ENCODE results near the gene TEX264. TPM values are rescaled to one million over a fixed set of nuclear protein-coding genes. Genes with fewer than 3 reads are reported as not detected.
A peak's percentile ranks its signal among the peaks of the same experiment; 100 is the strongest.
"Not testable (repeated sequence)": the region's sequence is repeated elsewhere in the genome, so short reads cannot be mapped to it uniquely, and the experiment has no call there.

Gene TEX264
- total and polyA plus RNA-seq, 4 donors: 18.2 to 40.7 (median 25.5) TPM

DNA sequence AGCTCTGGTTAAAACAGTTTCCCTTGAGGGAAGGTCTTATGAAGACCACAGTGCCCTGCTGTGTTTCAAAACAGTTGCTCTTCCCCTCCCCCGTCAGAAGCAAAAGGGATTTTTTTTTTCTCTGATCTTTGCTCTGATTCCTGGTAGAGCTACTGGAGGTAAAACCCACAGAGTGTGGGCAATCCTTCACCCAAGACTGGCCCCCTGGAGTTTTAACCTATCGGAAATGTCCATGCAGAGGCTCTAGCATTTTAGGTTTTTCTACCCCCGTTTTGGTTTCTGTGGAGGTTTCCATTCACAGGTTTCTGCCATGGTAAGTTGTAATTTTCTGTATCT lies 63.5 kb downstream of the TEX264 start:
- no peaks in the 10 kb centered on the region for H3K36me3 ChIP-seq (ENCODE audit: control insufficient read depth in 1 of 2, insufficient read depth in 2 of 2, low read length in 1 of 2)
- no peaks in the 10 kb centered on the region for H3K4me1 ChIP-seq (ENCODE audit: control insufficient read depth in 1 of 2, insufficient read depth in 2 of 2, low read length in 2 of 2)
- H3K4me3 ChIP-seq (ENCODE audit: low read length in 2 of 2): no peak overlapping the region
- no peak overlapping the region for H3K27ac ChIP-seq (ENCODE audit: low read depth in 1 of 2, low read length in 2 of 2)
- ATAC-seq (ENCODE audit: low FRiP score) (no peak), DNase-seq (no peak)
- H3K9me3 ChIP-seq (ENCODE audit: control insufficient read depth, low read length): peaks cover 2% of the 10 kb centered on the region
- H3K27me3 ChIP-seq (ENCODE audit: control insufficient read depth in 1 of 2, insufficient read depth in 2 of 2, low read length in 1 of 2): no peaks in the 10 kb centered on the region
- intact Hi-C loops (cut with DNase I): no loop called here
- WGBS, 2 donors: 7 to 14% methylated on average over 3 of the region's 3 CpGs

DNA sequence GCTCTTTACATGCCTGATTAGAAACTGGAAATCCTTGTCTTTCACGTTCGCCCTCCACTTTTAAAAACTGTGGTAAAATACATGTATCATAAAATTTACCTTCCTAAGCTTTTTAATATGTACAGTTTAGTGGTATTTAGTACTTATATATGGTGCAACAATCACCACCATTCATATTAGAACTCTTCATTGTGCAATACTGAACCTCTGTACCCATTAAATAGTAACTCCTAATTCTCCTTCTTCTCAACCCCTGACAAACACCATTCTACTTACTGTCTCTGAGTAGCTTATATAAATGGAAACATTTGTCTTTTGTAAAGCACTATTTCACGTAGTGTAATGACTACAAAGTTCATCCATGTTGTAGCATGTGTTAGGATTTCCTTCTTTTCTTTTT lies 64.0 kb downstream of the TEX264 start:
- intact Hi-C loops (cut with DNase I): no loop called here
- ATAC-seq (ENCODE audit: low FRiP score): no peak

DNA sequence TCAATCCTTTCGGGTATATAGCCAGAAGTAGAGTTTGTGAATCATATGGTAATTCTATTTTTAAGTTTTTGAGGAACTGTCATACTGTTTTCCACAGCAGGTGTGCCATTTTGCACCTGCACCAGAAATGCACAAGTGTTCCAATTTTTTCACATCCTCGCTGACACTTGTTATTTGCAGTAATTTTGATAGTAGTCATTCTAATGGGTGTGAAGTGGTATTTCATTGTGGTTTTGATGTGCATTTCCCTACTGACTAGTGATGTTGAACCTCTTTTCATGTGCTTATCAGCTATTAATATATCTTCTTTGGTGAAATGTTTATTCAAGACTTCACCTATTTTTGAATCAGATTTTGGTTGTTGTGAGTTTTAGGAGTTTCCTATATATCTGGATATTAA lies 64.9 kb downstream of the TEX264 start:
- no peak for DNase-seq
- Histone ChIP-seq H3K4me3 (ENCODE audit: low read length in 2 of 2) (no peak overlapping the region), H3K27ac (ENCODE audit: low read depth in 1 of 2, low read length in 2 of 2) (no peak overlapping the region), H3K9me3 (ENCODE audit: control insufficient read depth, low read length) (no peaks in the 10 kb centered on the region), H3K4me1 (ENCODE audit: control insufficient read depth in 1 of 2, insufficient read depth in 2 of 2, low read length in 2 of 2) (no peaks in the 10 kb centered on the region), H3K36me3 (ENCODE audit: control insufficient read depth in 1 of 2, insufficient read depth in 2 of 2, low read length in 1 of 2) (no peaks in the 10 kb centered on the region), H3K27me3 (ENCODE audit: control insufficient read depth in 1 of 2, insufficient read depth in 2 of 2, low read length in 1 of 2) (no peaks in the 10 kb centered on the region)
- intact Hi-C loops (cut with DNase I): no loop called here
- ATAC-seq (ENCODE audit: low FRiP score): no peak
- 82 to 89% methylated on average over 2 of the region's 2 CpGs for WGBS, 2 donors

More for the DNA sequence above, 64.0 kb downstream of the TEX264 start:
- no peaks in the 10 kb centered on the region for H3K27me3 ChIP-seq (ENCODE audit: control insufficient read depth in 1 of 2, insufficient read depth in 2 of 2, low read length in 1 of 2)
- WGBS, 2 donors: 59 to 65% methylated on average over 3 of the region's 3 CpGs
- DNase-seq: no peak
- no peak overlapping the region for H3K4me3 ChIP-seq (ENCODE audit: low read length in 2 of 2)
- H3K36me3 ChIP-seq (ENCODE audit: control insufficient read depth in 1 of 2, insufficient read depth in 2 of 2, low read length in 1 of 2): no peaks in the 10 kb centered on the region
- no peak overlapping the region for H3K27ac ChIP-seq (ENCODE audit: low read depth in 1 of 2, low read length in 2 of 2)
- H3K4me1 ChIP-seq (ENCODE audit: control insufficient read depth in 1 of 2, insufficient read depth in 2 of 2, low read length in 2 of 2): no peaks in the 10 kb centered on the region
- no peaks in the 10 kb centered on the region for H3K9me3 ChIP-seq (ENCODE audit: control insufficient read depth, low read length)

DNA sequence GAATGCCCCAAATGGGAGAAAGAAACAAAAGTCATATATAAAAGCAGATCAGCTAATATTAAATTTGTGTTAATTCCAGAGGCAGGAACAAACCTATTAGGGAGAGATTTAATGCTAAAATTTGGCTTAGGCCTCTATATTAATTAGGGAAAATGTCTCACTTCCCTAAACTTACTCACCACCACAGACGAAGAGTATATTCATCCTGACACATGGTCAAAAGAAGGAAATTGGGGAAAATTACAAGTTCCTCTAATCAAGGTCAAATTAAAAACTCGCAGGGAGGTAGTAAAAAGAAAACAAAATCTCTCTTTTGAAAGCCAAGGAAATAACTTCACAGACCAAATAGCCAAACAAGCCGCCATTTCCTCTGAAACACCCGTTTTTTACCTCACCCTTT lies 68.1 kb downstream of the TEX264 start:
- ATAC-seq (ENCODE audit: low FRiP score): no peak
- H3K4me3 ChIP-seq (ENCODE audit: low read length in 2 of 2): no peak overlapping the region
- intact Hi-C loops (cut with DNase I): no loop called here
- no peak for DNase-seq
- WGBS, 2 donors: 52 to 57% methylated on average over 4 of the region's 4 CpGs
- H3K9me3 ChIP-seq (ENCODE audit: control insufficient read depth, low read length): no peaks in the 10 kb centered on the region
- no peaks in the 10 kb centered on the region for H3K36me3 ChIP-seq (ENCODE audit: control insufficient read depth in 1 of 2, insufficient read depth in 2 of 2, low read length in 1 of 2)
- no peaks in the 10 kb centered on the region for H3K4me1 ChIP-seq (ENCODE audit: control insufficient read depth in 1 of 2, insufficient read depth in 2 of 2, low read length in 2 of 2)
- no peak overlapping the region for H3K27ac ChIP-seq (ENCODE audit: low read depth in 1 of 2, low read length in 2 of 2)
- H3K27me3 ChIP-seq (ENCODE audit: control insufficient read depth in 1 of 2, insufficient read depth in 2 of 2, low read length in 1 of 2): no peaks in the 10 kb centered on the region

DNA sequence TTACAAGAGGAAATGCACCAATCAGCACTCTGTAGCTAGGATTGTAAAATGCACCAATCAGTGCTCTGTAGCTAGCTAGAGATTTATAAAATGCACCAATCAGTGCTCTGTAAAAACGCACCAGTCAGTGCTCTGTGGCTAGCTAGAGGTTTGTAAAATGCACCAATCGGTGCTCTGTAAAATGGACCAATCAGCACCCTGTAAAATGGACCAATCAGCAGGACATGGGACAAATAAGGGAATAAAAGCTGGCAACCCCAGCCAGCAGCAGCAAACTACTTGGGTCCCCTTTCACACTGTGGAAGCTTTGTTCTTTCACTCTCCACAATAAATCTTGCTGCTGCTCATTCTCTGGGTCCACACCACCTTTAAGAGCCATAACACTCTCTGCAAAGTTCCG lies 71.3 kb downstream of the TEX264 start:
- intact Hi-C loops (cut with DNase I): not testable (repeated sequence)

DNA sequence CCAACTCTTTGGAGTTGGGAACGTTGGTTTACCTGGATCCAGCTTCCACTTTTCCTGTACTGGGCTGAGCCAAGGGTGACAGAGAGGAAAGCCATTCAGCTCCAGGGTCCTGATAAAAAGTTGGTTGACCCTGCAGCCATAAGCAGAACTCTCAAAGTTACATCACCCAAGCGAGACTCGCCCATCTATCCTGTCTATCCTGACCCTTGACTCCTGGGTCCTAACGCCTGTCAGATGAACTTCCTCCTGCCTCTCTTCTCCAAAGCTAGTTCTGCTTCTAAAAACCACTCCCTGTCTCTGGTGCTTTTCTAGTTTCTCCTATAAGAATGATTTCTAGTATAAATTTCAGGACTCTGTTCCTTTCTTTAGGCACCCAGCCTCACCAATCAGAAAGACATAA lies 71.9 kb downstream of the TEX264 start:
- H3K4me3 ChIP-seq (ENCODE audit: low read length in 2 of 2); intact Hi-C loops (cut with DNase I); H3K27ac ChIP-seq (ENCODE audit: low read depth in 1 of 2, low read length in 2 of 2); H3K36me3 ChIP-seq (ENCODE audit: control insufficient read depth in 1 of 2, insufficient read depth in 2 of 2, low read length in 1 of 2); H3K4me1 ChIP-seq (ENCODE audit: control insufficient read depth in 1 of 2, insufficient read depth in 2 of 2, low read length in 2 of 2); H3K27me3 ChIP-seq (ENCODE audit: control insufficient read depth in 1 of 2, insufficient read depth in 2 of 2, low read length in 1 of 2); H3K9me3 ChIP-seq (ENCODE audit: control insufficient read depth, low read length); ATAC-seq (ENCODE audit: low FRiP score): not testable (repeated sequence)
- peak in 1 of 2 donors; percentile 57 for DNase-seq
- WGBS, 2 donors: 58 to 63% methylated on average over 4 of the region's 4 CpGs

More for the DNA sequence above, 71.3 kb downstream of the TEX264 start:
- H3K36me3 ChIP-seq (ENCODE audit: control insufficient read depth in 1 of 2, insufficient read depth in 2 of 2, low read length in 1 of 2); DNase-seq; H3K27me3 ChIP-seq (ENCODE audit: control insufficient read depth in 1 of 2, insufficient read depth in 2 of 2, low read length in 1 of 2); H3K9me3 ChIP-seq (ENCODE audit: control insufficient read depth, low read length); ATAC-seq (ENCODE audit: low FRiP score); H3K4me3 ChIP-seq (ENCODE audit: low read length in 2 of 2); H3K27ac ChIP-seq (ENCODE audit: low read depth in 1 of 2, low read length in 2 of 2); H3K4me1 ChIP-seq (ENCODE audit: control insufficient read depth in 1 of 2, insufficient read depth in 2 of 2, low read length in 2 of 2): not testable (repeated sequence)
- 73 to 76% methylated on average over 3 of the region's 3 CpGs for WGBS, 2 donors

DNA sequence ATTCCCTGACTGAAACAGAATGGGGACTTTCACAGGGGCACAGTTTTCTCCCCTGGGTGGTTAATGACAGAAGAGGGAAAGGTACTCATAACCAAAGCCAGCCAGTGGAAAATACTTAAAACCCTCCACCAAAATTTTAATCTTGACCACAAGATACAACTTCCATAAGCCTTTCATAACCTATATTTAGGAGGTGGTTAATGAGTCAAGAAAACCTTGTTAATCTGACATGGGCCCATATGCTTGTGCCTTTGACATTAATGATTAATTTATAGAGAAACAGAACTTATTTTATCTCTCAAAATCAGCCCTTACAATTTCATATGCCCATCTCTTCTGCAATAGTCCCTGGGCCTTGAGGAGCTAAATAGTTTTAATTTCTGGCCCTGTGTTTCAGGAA lies 76.8 kb downstream of the TEX264 start:
- Histone ChIP-seq H3K4me3 (ENCODE audit: low read length in 2 of 2) (no peak overlapping the region), H3K36me3 (ENCODE audit: control insufficient read depth in 1 of 2, insufficient read depth in 2 of 2, low read length in 1 of 2) (no peaks in the 10 kb centered on the region), H3K27ac (ENCODE audit: low read depth in 1 of 2, low read length in 2 of 2) (no peak overlapping the region), H3K9me3 (ENCODE audit: control insufficient read depth, low read length) (no peaks in the 10 kb centered on the region), H3K27me3 (ENCODE audit: control insufficient read depth in 1 of 2, insufficient read depth in 2 of 2, low read length in 1 of 2) (no peaks in the 10 kb centered on the region), H3K4me1 (ENCODE audit: control insufficient read depth in 1 of 2, insufficient read depth in 2 of 2, low read length in 2 of 2) (no peaks in the 10 kb centered on the region)
- intact Hi-C loops (cut with DNase I): no loop called here
- DNase-seq (no peak), ATAC-seq (ENCODE audit: low FRiP score) (no peak)

DNA sequence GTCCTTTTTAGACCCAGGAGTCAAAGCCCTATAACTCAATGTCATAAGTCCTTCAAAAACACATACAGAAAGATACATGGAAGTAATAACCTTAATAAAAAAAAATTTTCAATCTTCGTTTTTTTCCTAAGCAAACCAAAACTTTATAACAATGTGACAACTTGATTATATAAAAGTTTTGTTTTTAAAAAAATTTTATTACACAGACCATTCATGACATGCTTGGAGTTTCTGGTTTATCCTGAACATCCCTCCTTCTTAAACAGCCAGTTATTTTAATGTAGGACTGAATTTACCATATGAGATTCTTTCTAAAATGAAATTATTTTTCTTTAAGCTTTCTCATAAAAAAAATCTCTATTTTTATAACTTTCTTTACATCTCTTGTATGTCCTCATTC lies 77.3 kb downstream of the TEX264 start:
- intact Hi-C loops (cut with DNase I): no loop called here
- Histone ChIP-seq H3K36me3 (ENCODE audit: control insufficient read depth in 1 of 2, insufficient read depth in 2 of 2, low read length in 1 of 2) (no peaks in the 10 kb centered on the region), H3K9me3 (ENCODE audit: control insufficient read depth, low read length) (no peaks in the 10 kb centered on the region), H3K27ac (ENCODE audit: low read depth in 1 of 2, low read length in 2 of 2) (no peak overlapping the region), H3K4me1 (ENCODE audit: control insufficient read depth in 1 of 2, insufficient read depth in 2 of 2, low read length in 2 of 2) (no peaks in the 10 kb centered on the region), H3K4me3 (ENCODE audit: low read length in 2 of 2) (no peak overlapping the region), H3K27me3 (ENCODE audit: control insufficient read depth in 1 of 2, insufficient read depth in 2 of 2, low read length in 1 of 2) (no peaks in the 10 kb centered on the region)
- DNase-seq (no peak), ATAC-seq (ENCODE audit: low FRiP score) (no peak)
- 36 to 46% methylated on average over 1 of the region's 1 CpG for WGBS, 2 donors

DNA sequence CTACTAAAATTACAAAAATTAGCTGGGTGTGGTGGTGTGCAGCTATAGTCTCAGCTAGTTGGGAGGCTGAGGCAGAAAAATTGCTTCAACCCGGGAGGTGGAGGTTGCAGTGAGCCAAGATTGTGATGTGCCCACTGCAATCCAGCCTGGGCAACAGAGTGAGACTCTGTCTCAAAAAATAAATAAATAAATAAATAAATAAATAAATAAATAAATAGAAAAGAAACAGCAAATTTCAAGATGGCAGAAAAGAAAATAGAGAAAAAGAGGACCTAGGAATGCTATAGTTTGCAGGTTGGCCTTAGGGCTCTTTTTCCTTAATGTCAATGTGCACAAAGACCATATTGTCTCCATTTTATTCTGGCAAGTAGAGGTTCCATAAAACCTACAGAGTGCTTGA lies 79.8 kb downstream of the TEX264 start:
- ATAC-seq (ENCODE audit: low FRiP score): no peak
- intact Hi-C loops (cut with DNase I): no loop called here
- no peaks in the 10 kb centered on the region for H3K4me1 ChIP-seq (ENCODE audit: control insufficient read depth in 1 of 2, insufficient read depth in 2 of 2, low read length in 2 of 2)
- no peak for DNase-seq
- H3K36me3 ChIP-seq (ENCODE audit: control insufficient read depth in 1 of 2, insufficient read depth in 2 of 2, low read length in 1 of 2): no peaks in the 10 kb centered on the region
- 90 to 94% methylated on average over 1 of the region's 1 CpG for WGBS, 2 donors
- no peaks in the 10 kb centered on the region for H3K27me3 ChIP-seq (ENCODE audit: control insufficient read depth in 1 of 2, insufficient read depth in 2 of 2, low read length in 1 of 2)
- H3K9me3 ChIP-seq (ENCODE audit: control insufficient read depth, low read length): peaks cover 3% of the 10 kb centered on the region
- H3K4me3 ChIP-seq (ENCODE audit: low read length in 2 of 2): no peak overlapping the region
- no peak overlapping the region for H3K27ac ChIP-seq (ENCODE audit: low read depth in 1 of 2, low read length in 2 of 2)

Data from aorta (tissue), 5 donors.